GM12892 (cell line): ENCODE results near the gene ARID3A.

Experiments used
- DNase-seq: peaks from one replicate; pipeline ENCODE4 v3.0.0; 2011; ENCODE audit not compliant: insufficient read length
- FAIRE-seq: peaks from 2 replicates; lab custom pipeline; 2011; peaks lifted over from hg19 to GRCh38; lab: Jason Lieb, UNC
- POLR2A ChIP-seq: IDR thresholded peaks from 2 replicates; pipeline ENCODE4 v1.6.1; 2011; ENCODE audit warnings: low read depth, low read length, control low read depth
- POLR2AphosphoS5 ChIP-seq: IDR thresholded peaks from 2 replicates; pipeline ENCODE4 v1.6.1; 2011; ENCODE audit warnings: low read depth, low read length, control low read depth
- TAF1 ChIP-seq: IDR thresholded peaks from 2 replicates; pipeline ENCODE4 v1.6.1; 2011; ENCODE audit warnings: low read depth, mild to moderate bottlenecking, control low read depth, low read length, borderline replicate concordance

ARID3A gene

DNA sequence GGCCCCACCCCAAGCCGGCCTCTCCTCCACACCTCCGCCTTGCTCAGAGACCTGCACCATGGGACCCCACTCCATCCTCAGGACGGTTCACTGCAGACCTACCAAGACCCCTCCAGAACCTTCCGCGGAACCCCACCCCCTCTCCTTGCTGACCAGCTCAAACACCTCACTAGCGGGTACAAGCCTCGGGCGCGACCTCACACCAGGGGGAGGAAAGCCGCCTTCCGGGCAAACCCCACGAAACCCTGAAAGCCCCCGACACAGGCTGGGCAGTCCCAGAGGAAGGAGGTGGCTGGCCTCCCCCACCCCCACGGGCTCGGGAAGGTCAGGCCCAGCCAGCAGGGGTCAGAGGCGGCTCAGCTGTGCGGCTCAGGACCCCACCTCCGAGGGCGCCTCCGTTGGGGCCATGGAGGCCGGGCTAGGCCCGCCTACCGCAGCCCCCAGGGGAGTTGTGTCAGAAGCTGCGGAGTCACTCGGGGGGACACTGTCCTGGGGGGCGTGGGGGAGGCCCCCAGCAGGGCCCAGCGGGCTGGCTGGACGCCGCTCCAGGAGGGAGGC is 84.2 kb downstream of the ARID3A start:
- TF ChIP-seq POLR2AphosphoS5: no peak
- no peak for TF ChIP-seq TAF1
- no peak for TF ChIP-seq POLR2A
- FAIRE-seq: no peak
- no peak for DNase-seq

DNA sequence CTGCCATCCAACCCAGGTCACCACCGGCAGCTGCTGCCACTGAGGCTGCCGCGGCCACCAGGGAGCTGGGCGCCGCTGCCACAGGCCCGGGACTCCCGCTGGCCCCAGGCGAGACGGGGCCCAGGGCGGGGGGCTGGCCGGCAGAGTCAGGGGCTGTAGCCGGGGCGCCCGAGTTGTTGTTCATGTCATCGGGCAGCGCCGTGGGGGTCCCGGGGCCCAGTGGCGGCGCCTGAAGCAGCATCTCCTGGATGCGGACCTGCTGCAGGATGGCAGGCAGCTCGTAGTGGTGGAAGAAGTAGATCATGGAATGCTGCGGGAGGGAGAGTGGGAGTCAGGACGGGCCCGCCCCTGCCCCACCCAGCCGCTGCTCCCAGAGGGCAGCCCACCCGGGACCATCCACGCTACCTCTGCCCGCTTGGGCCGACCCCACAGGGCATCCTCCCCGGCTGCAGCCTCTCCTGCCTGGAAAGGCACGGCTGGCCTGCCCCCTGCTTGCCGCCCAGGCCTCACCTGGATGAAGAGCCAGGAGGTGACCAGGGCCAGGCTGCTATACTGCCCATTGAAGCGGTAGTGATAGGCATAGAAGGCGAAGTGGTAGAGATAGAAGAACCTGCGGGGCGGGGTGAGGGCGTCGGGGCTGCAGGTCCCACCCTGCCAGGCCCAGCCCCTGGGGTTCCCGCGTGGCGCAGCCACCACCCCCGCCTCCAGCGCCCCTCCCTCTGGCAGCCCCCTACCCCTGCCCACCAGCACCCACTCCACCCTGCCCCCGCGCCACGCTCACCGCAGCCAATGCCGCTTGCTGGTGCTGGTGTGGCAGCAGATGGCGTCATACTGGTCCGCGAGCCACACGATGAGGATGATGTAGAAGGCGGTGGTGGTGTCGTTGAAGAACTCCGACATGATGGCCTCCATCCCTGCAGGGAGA is 85.0 kb downstream of the ARID3A start:
- TF ChIP-seq POLR2A (no peak), TAF1 (no peak), POLR2AphosphoS5 (no peak)
- DNase-seq (no peak), FAIRE-seq (no peak)

- FAIRE-seq (no peak), DNase-seq (no peak)
- no peak for TF ChIP-seq TAF1
- no peak for TF ChIP-seq POLR2AphosphoS5
- no peak for TF ChIP-seq POLR2A
Observed at GRCh38 chr19:1011831-1012333, 86.0 kb downstream of the ARID3A start.

DNA sequence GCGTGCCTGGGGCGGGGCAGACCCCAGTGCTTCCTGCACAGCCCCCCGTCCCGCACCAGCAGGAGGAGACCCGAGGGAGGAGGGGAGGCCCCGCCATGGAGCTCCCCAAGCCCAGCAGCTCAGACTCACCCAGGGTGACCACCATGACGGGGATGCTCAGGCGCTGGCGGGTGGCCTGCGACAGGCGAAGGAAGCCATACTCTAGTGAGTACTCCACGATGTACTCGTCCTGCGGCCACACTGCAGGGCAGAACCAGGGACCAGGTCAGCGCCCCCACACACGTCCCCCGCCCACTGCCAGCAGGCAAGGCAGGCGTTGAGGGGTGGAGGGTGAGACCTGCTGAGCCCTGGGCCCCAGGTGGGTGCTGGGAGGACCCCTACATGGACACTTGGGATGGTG is 86.5 kb downstream of the ARID3A start:
- DNase-seq: no peak
- no peak for FAIRE-seq

DNA sequence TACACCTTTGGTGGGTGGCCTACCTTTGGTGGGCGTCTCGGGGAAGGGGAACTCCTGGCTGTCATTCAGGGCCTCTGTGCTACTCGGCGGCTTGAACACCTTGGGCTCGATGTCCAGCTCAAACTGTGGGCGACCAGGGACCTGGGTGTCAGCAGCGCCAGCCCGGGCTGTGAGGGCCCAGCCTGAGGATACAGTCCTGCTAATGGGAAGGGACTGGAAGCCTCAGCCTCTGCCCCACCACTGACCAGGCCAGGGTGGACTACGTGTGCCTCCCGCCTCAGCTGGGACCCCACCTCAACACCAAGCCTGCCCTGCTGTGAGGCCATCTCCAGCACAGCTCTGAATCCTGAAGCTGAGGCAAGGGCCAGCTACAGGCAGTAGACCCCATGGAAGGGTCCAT is 87.4 kb downstream of the ARID3A start:
- no peak for DNase-seq
- no peak for FAIRE-seq
- TF ChIP-seq TAF1 (no peak), POLR2AphosphoS5 (no peak), POLR2A (no peak)

More for the DNA sequence above, 86.5 kb downstream of the ARID3A start:
- TF ChIP-seq POLR2A (no peak), TAF1 (no peak), POLR2AphosphoS5 (no peak)

- DNase-seq (no peak), FAIRE-seq (no peak)
- TF ChIP-seq POLR2AphosphoS5 (no peak), TAF1 (no peak)
Observed at GRCh38 chr19:1014161-1015060, 88.6 kb downstream of the ARID3A start.

GRCh38 chr19:1015061-1015781 is 89.4 kb downstream of the ARID3A start:
- no peak for DNase-seq
- no peak for TF ChIP-seq POLR2A
- TF ChIP-seq TAF1: no peak
- no peak for TF ChIP-seq POLR2AphosphoS5
- FAIRE-seq: no peak

DNA sequence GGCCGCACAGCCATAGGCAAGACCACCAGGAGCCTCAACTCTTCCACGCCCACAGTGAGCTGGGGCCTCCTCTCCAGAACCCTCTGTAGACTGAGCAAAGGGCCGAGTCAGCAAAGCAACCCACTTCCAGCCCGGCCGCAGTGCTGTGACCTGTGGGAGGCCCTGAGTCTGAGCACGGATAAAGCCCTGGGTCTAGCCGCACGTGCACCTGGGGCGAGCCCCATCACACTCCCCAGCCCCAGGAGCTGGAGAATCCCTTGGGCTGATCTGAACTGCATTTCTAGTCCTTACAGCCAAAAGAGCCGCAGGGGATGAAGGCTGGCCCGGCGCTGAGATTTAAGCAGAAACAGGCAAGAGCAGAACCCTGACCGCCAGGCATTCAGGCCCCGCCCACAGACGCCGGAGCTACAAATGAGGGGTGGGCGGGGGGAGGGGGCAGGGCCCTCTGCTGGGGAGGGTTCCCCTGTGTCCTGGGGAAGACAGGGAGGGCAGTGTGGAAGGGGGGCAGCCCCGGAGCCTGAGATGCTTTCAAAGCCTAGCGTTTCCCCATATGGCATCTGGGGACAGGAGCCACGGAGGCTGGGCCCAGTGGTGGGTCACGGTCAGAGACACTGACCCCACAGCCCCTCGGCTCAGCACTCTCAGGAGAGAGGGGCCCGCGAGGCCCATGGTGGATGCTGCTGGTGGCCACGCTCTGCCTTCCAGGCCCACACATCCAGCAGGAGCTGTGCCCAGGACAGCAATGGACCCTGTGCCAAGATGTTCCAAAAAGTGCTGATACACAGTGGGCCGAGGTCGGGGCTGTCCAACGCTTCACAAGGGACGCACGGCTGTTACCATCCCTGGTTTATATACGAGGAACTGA is 90.2 kb downstream of the ARID3A start:
- TF ChIP-seq TAF1: no peak
- no peak for TF ChIP-seq POLR2A
- TF ChIP-seq POLR2AphosphoS5: no peak
- no peak for FAIRE-seq
- no peak for DNase-seq

- TF ChIP-seq TAF1: no peak
- TF ChIP-seq POLR2A: no peak
- TF ChIP-seq POLR2AphosphoS5: no peak
- DNase-seq (no peak), FAIRE-seq (peak; percentile 56)
Observed at GRCh38 chr19:1016647-1017114, 90.8 kb downstream of the ARID3A start.

GRCh38 chr19:1017115-1017905 is 91.5 kb downstream of the ARID3A start:
- DNase-seq (peak; percentile 55), FAIRE-seq (peak; percentile 64)
- TF ChIP-seq TAF1: no peak
- TF ChIP-seq POLR2A: no peak
- no peak; the same call in 1 of the 2 replicates for TF ChIP-seq POLR2AphosphoS5
